ENCODE data around the gene DKK2.
"Not testable (repeated sequence)": the region's sequence is repeated elsewhere in the genome, so short reads cannot be mapped to it uniquely, and the experiment has no call there.

DKK2 gene

DNA sequence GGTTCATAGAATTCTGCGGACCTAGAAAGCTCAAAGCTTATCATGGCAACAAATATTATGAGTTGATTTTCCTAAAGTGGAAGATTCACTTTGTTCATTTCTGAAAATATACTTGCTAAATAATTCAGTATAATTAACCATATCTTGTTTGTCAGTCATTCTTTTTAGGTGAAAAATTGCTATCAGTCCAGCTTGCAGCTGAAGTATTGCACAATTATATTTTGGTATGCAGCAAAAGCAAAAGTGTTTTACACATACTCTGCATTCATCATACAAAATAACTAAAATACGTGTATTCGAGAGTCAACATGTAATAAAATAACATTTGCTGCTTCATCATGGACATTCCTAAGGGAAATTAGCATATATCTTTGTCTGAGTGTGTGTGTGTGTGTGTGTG is 24.8 kb downstream of the DKK2 start:
- no peak for DNase-seq

DNA sequence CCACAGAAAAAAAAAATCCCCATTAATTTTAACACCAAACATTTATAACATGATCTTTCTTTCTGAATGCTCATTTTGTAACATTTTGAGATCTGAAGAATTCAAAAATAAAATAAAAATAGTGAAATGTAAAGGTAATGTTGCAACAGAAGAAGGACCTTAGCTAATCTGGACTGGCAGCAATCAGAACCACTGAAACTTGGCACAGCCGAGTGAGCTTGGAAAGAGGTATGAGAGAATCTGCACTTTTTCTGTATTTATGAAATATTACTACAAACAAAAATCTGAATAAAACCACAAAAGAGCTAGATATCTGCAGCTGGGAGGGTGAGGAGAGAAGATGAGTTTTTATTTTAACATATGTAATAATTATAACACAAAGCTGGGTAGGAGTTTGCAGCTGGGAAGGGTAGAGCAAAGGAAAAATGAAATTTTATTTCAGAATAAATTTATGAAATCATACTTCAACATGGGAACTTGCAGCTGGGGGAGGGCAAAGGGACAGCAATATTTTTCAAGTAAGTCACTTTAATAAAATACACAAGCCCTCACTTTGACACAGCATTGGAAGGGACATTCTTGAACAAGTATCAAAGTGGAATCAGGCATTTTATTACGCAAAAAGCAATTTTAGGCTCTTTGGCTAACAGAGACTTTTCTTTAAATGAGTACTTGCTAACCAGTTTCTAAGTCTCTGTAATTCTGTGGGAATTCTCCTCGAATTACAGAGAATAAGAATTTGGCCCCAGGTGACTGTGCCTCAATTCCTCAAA is 26.7 kb downstream of the DKK2 start:
- DNase-seq = no peak

- no peak for DNase-seq
These were observed 28.0 kb downstream of the DKK2 start for GRCh38 chr4:107008115-107008514.

- no peak for DNase-seq
These were observed 29.9 kb downstream of the DKK2 start for GRCh38 chr4:107006218-107006617.

GRCh38 chr4:106996490-106996889 is 39.6 kb downstream of the DKK2 start:
- no peak for DNase-seq

GRCh38 chr4:106993827-106994226 is 42.3 kb downstream of the DKK2 start:
- DNase-seq = no peak

- no peak for DNase-seq
These were observed 48.8 kb downstream of the DKK2 start for GRCh38 chr4:106987311-106987710.

GRCh38 chr4:106986486-106986885 is 49.6 kb downstream of the DKK2 start:
- peak; percentile 5 for DNase-seq

DNA sequence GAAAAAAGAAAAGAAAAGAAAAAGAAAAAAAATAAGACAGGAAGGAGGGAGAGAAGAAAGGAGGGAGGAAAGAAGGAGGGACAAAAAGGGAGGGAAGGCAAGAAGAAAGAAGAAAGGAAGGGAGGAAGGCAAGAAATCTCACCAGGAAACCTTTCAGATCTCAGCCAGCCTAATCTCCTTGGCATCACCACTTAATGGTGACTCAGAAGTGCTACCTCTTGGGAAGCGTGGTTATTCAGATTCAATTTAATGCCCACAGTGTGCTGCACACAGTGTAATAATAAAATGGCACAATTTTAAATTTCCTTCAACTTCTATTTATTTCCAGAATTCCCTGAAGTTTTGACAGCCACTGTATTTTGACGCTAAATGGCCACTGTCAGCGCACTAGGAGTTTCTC is 50.3 kb downstream of the DKK2 start:
- DNase-seq = no peak

DNA sequence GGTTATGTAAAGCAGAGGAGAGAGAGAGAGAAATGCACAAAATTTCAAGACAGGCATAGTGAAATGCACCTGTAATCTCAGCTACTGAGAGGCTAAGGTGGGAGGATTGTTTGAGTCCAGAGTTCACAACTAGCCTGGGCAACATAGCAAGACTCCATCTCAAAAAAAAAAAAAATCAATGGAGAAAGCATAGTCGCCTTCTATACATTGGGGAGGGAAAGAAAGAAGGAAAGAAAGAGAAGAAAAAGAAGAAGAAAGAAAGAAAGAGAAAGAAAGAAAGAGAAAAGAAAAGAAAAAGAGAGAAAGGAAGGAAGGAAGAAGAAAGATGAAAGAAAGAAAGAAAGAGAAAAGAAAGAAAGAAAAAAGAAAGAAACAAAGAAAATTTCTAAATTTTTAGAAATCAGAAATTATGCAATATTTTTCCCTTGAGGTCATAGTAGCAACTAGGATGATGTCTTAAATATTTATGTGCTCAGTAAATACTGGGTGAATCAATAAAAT is 53.4 kb downstream of the DKK2 start:
- no peak for DNase-seq

DNA sequence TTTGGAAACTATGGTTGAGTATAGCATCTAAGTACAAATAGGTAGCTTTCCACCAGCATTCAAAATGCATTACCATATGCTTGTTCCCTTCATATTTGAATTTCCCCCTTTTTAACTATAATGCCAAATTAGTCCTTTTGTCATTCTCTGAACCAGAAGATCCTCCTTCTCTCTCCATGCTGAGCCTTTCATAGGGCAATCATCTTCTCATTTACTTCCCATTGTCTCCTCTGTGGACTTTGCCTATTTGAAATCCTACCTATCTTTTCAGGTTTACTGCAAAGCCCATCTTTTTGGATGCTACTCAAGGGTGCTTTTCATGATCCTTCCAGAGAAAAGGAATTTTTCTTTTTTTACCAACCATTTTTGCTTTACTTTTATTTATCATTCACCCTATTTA is 54.7 kb downstream of the DKK2 start:
- DNase-seq = no peak

GRCh38 chr4:106979476-106979875 is 56.6 kb downstream of the DKK2 start:
- no peak for DNase-seq

- no peak for DNase-seq
These were observed 57.9 kb downstream of the DKK2 start for GRCh38 chr4:106978046-106978774.

DNA sequence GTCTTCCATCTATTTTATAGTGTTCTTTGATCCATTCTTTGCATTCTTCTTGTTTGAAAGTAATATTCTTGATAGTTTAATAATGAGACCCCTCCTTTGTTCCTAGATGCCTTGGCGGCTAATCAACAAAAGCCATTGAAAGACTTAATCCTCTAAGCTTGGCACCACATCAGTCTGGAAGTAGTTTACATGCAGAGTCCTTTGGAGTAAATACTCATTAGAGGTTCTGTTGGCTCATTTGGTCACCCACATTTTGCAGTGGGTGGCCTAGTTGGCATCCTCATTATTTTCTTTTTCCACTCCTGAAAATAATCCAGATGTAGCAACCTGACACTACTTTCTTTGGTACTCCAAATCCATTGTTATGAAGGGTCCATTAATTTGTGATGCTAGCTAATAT is 64.5 kb downstream of the DKK2 start:
- no peak for DNase-seq

- no peak for DNase-seq
These were observed 68.2 kb downstream of the DKK2 start for GRCh38 chr4:106967892-106968291.

DNA sequence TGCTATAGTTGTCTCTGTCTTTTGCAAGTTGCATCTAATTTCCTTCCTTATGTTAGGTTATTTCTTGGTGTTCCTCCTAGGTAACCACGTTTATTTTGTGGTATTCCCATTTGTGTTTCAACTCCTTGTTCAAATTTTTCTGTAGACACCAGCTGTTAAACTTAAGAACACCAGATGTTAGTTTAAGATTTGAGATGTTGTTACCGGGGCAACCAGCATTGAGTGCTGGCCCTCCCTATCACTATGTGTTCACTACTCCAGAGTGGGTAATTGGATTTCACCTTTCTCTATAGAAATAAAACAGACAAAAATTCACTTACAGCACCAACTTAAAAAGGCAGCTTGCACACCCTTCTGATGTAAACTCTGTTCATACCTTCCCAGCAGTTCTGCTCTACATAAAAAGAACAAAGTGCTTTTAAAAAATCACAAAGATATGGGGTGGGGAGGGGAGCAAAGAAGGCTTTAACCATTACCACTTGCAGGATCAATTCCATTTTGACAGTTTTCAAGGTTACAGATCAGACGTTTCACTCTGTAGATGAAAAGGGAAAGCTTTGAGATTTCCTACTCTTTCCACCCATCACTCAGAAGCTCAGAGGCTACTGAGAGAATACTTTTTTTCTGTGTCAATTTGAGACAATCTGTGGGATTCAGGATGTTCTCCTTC is 82.9 kb downstream of the DKK2 start:
- DNase-seq = no peak

GRCh38 chr4:106951891-106952290 is 84.2 kb downstream of the DKK2 start:
- no peak for DNase-seq

DNA sequence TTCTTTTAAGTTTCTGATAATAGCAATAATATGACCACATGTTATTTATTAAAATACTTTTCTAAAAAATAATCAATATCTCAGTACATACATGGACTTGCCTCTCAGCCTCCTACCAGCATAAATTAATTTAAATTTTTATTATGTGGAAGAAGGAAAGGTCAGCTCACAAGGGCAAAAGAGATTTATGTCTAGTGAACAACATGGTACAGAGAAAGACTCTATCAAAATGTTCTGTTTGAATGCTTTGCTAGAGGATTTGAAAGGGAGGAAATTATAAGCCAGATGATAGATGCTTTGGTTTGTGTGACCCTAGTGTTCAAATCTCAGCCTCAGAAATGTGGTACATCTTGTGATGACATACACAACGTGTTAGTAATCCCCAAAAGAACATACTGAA is 94.3 kb downstream of the DKK2 start:
- no peak for DNase-seq

DNA sequence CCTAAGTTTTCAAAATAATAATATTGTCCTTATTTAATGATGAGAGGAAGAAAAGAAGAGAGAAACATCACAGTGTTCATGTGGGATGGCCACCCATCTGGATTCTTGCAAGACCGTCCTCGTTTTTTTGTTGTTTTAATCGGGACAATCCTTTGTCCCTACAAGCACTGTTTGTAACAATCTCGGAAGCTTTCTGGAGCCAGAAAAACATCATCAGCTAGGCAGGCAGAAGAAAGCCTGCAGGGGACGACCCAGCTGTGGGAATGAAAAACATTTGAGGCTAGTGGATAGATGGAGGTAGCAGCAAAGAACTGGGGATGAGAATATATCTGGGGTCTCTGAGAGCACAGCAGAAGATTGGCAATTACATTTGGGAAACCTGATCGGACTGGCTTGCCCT is 105.6 kb downstream of the DKK2 start:
- no peak for DNase-seq

DNA sequence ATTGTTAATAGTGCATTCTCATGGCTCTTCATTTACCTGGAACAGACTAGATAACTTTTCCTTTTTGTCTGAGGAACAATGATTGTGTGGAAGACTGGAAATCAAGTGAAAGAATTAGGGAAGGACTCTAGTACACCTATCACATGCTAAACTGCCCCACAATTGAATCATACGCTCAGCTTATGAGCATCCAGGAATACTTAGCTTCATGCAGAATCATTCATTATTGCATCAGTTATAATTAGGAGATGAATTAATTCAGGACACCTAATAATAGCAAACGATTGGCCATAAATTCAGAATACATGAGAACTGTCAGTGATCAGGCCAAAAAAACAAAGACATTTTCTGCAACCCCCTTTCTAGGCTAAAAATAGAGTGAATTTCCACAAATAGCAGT is 106.9 kb downstream of the DKK2 start:
- DNase-seq = no peak

DNA sequence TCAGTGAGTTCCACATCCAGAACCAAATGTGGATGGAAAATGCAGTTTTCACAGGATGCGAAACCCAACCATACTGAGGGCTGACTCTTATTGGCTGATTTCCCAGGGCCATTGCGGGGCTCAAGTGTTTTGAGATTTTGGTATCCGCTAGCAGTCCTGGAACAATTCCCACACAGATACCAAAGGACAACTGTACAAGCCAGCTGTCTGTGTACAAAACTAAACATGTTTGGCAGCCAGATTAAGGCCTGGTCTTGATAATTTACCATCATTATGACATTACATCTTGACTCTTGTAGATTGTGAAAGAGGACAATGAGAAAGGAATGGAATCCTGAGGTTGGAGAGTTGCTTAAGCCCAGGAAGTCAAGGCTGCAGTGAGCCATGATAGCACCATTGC is 121.9 kb downstream of the DKK2 start:
- no peak for DNase-seq

DNA sequence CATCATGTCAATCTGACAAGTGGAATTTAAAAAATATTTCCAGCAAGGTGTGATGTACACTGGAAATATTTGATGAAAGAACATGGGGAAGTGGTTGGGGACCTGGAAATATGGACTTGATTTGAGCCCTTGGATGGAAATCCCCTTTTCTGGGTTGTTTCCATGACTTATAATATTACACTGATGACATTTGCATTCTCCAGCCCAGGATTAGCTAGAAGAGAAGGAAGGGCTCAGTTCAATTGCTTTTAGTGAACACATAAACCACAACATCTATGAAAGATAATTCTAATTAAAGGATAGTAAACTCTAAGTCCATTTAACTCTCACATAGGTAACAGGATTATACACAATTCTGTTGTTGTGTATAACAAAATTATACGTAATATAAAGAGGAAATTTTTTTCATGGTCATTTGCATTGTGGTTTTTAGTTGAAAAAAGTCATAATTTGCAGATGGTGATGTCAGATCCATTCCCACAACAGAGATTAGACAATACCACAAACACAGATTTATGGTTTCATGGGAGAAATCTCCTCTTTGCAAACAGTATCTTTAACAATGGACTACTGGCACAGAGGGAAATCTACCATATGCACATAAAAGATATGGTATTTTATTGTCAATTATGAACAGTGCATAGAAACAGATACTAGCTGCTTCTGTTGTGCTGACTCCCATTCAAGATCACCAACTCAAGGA is 126.5 kb downstream of the DKK2 start:
- no peak for DNase-seq

DNA sequence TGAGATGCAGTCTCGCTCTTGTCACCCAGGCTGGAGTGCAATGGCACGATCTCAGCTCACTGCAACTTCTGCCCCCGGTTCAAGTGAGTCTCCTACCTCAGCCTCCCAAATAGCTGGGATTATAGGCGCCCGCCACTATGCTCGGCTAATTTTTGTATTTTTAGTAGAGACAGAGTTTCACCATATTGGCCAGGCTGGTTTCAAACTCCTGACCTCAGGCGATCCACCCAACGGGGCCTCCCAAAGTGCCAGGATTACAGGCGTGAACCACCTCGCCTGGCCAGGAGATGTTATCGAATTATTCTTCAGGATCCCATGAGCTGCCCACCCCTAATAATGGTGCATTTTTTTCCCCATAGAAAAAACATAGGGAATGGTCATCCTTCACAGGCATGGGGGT is 128.1 kb downstream of the DKK2 start:
- not testable (repeated sequence) for DNase-seq
